Heart left ventricle (tissue), 16 donors: ENCODE results near the gene POTED. TPM values are rescaled to one million over a fixed set of nuclear protein-coding genes. Genes with fewer than 3 reads are reported as not detected.
"Not testable (repeated sequence)": the region's sequence is repeated elsewhere in the genome, so short reads cannot be mapped to it uniquely, and the experiment has no call there.

Source experiments
- ATAC-seq, 4 donors: fragments of 200-7000 bp; cut with Tn5 transposase; one replicate each; pipeline ENCODE4 v1.9.1; 2020 to 2022; ENCODE audit warnings: moderate library complexity in 4 of 4, mild to moderate bottlenecking in 3 of 4, moderate number of reproducible peaks in 1 of 4
- DNase-seq, 5 donors: peaks; one replicate each; pipeline ENCODE4 v3.0.0-alpha.2; 2020
- H3K27ac ChIP-seq, 12 donors: fragments of 200-600 bp; sonication (generic) in 4 of 12; one replicate each; pipeline versions ENCODE4 v1.5.0 to v1.8.0; 2016 to 2022; ENCODE audit warnings: mild to moderate bottlenecking in 2 of 12
- H3K27me3 ChIP-seq, 9 donors: fragments of 200-600 bp; sonication (generic) in 2 of 9; one replicate each; pipeline versions ENCODE4 v1.5.1 to v1.8.0; 2016 to 2022; ENCODE audit warnings: mild to moderate bottlenecking in 3 of 9
- H3K36me3 ChIP-seq, 9 donors: fragments of 200-600 bp; sonication (generic) in 2 of 9; one replicate each; pipeline versions ENCODE4 v1.5.0 to v1.8.0; 2018 to 2022; ENCODE audit warnings: mild to moderate bottlenecking in 2 of 9
- H3K4me1 ChIP-seq, 12 donors: fragments of 200-600 bp; sonication (generic) in 4 of 12; one replicate each; pipeline versions ENCODE4 v1.5.0 to v1.8.0; 2016 to 2022; ENCODE audit warnings: mild to moderate bottlenecking in 3 of 12
- H3K4me3 ChIP-seq, 12 donors: fragments of 200-600 bp; sonication (generic) in 4 of 12; one replicate each; pipeline versions ENCODE4 v1.5.0 to v1.8.0; 2017 to 2022; ENCODE audit warnings: mild to moderate bottlenecking in 9 of 12, moderate library complexity in 4 of 12
- H3K9me3 ChIP-seq, 12 donors: fragments of 200-600 bp; sonication (generic) in 4 of 12; one replicate each; pipeline versions ENCODE4 v1.5.0 to v1.8.0; 2016 to 2022; ENCODE audit warnings: mild to moderate bottlenecking in 1 of 12
- WGBS, 4 donors: extraction: QIAGEN DNeasy Blood & Tissue Kit in 2 of 4; methylation state at CpG; one replicate each; pipeline versions ENCODE4 v1.1.5 to v1.1.7; 2013 to 2018; 5-methylcytosine and 5-hydroxymethylcytosine counted together
- intact Hi-C, 10 donors: fragments of 100-400 bp; cut with DNase I; formaldehyde crosslinking; loops; one replicate each; pipeline versions ENCODE4 v1.11.1 to v1.14.2; 2022
- long read RNA-seq, 3 donors: library from polyadenylated mRNA; unstranded; transcript quantifications; one replicate each; pipeline ENCODE4 v2.0.0, GENCODE V29; 2020 to 2021
- microRNA-seq, 4 donors: library from miRNA; unstranded; fragments of <30 nt; microRNA quantifications; one replicate each; pipeline versions ENCODE4 to v1.2.0, GENCODE V29; 2017 to 2020
- polyA plus RNA-seq, 2 donors: library from polyadenylated mRNA; stranded (reverse); fragments of 200-250 nt; gene quantifications; one replicate each; pipeline ENCODE4 v1.2.3, GENCODE V29; 2013
- total RNA-seq, 9 donors: library from RNA; depleted of rRNA in 2 of 9; stranded (reverse); fragments of >200 nt in 2 of 9; fragmentation: NEBNext Ultra II Directional in 3 of 9; extraction: Animal tissue kit (Norgen Biotek cat#: 25700) in 3 of 9; gene quantifications; one replicate each; pipeline versions ENCODE4 v1.1.0 to v1.2.4, GENCODE V29; 2016 to 2023
- donor health status: ischemic (EF 13 %, LVEDD 7.1; RV severe dilation, severe dysfunction).
- donor health status: healthy with polysubstance abuse.
- donor health status: DM: no; HTN: yes; CAD: no.
- donor health status: DM: no; HTN: no; CAD: no.
- donor health status: ischemic (EF 25% LVEDD 6.9; RV normal size, moderate dysfunction).
- donor health status: ischemic (EF 25% LVEDD 5.7; RV mildly dilated, moderate dysfunction).
- donor health status: healthy.
- donor health status: DM: yes; HTN: yes; CAD: no.
- donor health status: ischemic (EF 35%, LVEDD 5.7; RV mildly dilated, moderate dysfunction).
- donor health status: nonischemic (EF 11% LVEDD 7.7; RV severe dilation, severe dysfunction).
- donor health status: DM: yes; HTN: yes; CAD: no.
- donor health status: PGD.
- donor health status: ischemic (EF 29% LVEDD 5.4; RV normal size, mild dysfunction).
- donor health status: nonischemic (EF 23%, LVEDD 6.1; RV moderate dilation, normal function).

POTED gene
- total RNA-seq (not detected), polyA plus RNA-seq (not detected)
- long read RNA-seq, donor 1 = 0 reads
- long read RNA-seq, donor 2 = 0 reads
- long read RNA-seq, donor 3 = 0 reads

DNA sequence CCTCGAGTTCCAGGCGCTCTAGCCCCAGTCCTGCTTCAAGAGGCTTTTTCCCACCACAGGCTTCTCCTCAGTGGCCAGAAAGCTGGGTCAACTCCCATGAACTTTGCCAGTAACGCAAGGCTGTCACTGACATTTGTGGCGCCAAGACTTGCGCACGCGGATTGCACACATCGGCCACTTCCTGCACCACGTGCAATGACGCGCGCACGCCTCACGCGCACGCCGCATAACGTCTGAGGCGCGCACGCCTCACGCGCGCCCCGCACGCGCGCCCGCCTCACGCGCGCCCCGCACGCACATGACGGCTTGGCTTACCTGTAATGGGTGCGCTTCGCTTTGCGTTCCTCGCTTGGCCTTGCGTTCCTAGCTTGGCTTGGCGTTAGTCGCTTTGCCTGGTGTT lies at the start of gene POTED:
TSS of gene POTED (plus strand) at position 301 of the 400 bp plus-strand sequence. CDS start 452 bp downstream, outside the sequence.
- H3K36me3 ChIP-seq, ATAC-seq, H3K27me3 ChIP-seq, DNase-seq, H3K27ac ChIP-seq, H3K9me3 ChIP-seq, H3K4me3 ChIP-seq, intact Hi-C loops, H3K4me1 ChIP-seq: not testable (repeated sequence)
- whole genome bisulfite sequencing, 4 donors = 78 to 87% (median 80%) methylated on average over 34 to 40 of the region's 42 CpGs; no CpG with 5 or more reads in 1 of the 4 donors

DNA sequence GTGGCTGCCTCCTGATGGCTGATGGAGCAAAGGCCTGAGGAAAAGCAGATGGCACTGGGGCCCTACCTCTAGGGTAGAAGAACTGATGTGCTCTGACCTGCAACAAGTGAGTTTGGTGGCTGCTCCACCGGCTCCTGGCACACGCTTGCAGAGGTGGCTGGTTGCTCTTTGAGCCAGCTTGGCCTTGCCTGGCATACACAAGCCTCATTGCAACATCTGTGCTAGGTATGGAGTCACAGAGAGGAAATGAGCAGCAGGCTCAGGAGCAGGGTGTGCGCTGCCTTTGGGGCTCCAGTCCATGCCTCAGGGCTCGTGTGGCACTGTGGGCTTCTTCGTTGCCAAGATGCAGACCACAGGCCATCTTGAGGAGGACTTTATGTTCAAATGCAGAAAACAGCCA lies 40.5 kb downstream of the POTED start:
- H3K27ac ChIP-seq, H3K4me3 ChIP-seq, H3K36me3 ChIP-seq, H3K4me1 ChIP-seq, intact Hi-C loops, H3K27me3 ChIP-seq, ATAC-seq, H3K9me3 ChIP-seq, DNase-seq: not testable (repeated sequence)
- 33 to 80% methylated on average over 1 to 3 of the region's 5 CpGs; no CpG with 5 or more reads in 2 of the 4 donors for WGBS, 4 donors

DNA sequence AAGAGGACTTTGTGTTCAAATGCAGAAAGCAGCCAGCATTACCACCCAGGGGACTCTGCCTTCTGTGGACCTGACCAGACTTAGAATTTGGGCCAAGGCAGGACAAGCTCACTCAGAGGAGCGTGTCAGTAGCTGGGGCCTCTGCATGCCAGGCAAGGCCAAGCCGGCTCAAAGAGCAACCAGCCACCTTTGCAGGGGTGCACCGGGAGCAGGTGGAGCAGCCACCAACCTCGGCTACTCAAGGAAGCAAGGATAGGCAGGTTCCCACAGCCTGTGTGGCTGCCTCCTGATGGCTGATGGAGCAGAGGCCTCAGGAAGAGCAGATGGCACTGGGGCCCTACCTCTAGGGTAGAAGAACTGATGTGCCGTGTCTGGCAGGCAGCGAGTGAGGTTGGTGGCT lies 42.2 kb downstream of the POTED start:
- H3K27ac ChIP-seq, H3K4me1 ChIP-seq, H3K27me3 ChIP-seq, H3K9me3 ChIP-seq, H3K4me3 ChIP-seq, DNase-seq, intact Hi-C loops, H3K36me3 ChIP-seq, ATAC-seq: not testable (repeated sequence)
- WGBS, 4 donors = 79 to 88% (median 80%) methylated on average over 2 to 6 of the region's 6 CpGs

Small RNA genes lying within 50 kb of the gene (microRNA-seq; reads per million reads assigned to microRNA genes)
- gene MIR3118-1 = 0 reads per million in 4 donors
